Uterus (tissue), 2 donors: Measurements from ENCODE around the gene SLC35A3.

Experiments
- CTCF ChIP-seq, 4 experiments: fragments of 200-600 bp in 2 of 4; fragments of 450-650 bp in 2 of 4; sonication (generic) in 2 of 4; IDR thresholded peaks; one replicate each; pipeline ENCODE4 v1.5.1; 2016 to 2019; ENCODE audit warnings: antibody characterized with exemption in 4 of 4, mild to moderate bottlenecking in 2 of 4, moderate library complexity in 1 of 4
- POLR2A ChIP-seq, 2 donors: fragments of 450-650 bp; IDR thresholded peaks; one replicate each; pipeline ENCODE4 v1.6.1; 2016; ENCODE audit warnings: antibody characterized with exemption in 2 of 2, mild to moderate bottlenecking in 1 of 2, moderate library complexity in 1 of 2

GRCh38 chr1:100051893-100052292 lies 82.1 kb downstream of the SLC35A3 start:
- TF ChIP-seq CTCF (IDR thresholded peaks at IDR 0.05) (no peak), POLR2A (IDR thresholded peaks at IDR 0.05) (no peak)
